Measurements from ENCODE around the gene USP36. TPM values are rescaled to one million over a fixed set of nuclear protein-coding genes. Genes with fewer than 3 reads are reported as not detected.

The USP36 gene
- polyA plus RNA-seq, 1 donor (not counting 4 experiments of a cell fraction or from before 2014, with no cell fraction given): 25.2 TPM

DNA sequence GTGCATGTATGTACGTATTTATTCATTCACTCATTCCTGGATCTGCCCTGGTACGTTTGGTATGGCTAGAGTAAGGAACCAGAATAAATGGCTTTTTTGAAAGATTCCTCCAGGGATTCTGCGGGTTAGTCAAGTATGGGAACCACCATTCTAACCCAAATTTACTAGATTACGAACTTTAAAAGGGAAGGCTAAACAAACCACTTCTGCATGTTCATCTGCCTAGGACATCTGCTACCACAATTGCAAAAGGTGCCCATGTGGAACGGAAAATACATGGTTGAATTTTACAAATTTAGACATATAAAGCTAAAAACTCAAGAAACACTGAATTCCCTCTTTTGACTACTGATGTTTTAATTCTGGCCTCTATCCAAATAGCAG, 80.7 kb downstream of the USP36 start:
- TF ChIP-seq EZH2 (IDR thresholded peaks at IDR 0.05; ENCODE audit: low read length): no peak
- TF ChIP-seq, protein P1, sequence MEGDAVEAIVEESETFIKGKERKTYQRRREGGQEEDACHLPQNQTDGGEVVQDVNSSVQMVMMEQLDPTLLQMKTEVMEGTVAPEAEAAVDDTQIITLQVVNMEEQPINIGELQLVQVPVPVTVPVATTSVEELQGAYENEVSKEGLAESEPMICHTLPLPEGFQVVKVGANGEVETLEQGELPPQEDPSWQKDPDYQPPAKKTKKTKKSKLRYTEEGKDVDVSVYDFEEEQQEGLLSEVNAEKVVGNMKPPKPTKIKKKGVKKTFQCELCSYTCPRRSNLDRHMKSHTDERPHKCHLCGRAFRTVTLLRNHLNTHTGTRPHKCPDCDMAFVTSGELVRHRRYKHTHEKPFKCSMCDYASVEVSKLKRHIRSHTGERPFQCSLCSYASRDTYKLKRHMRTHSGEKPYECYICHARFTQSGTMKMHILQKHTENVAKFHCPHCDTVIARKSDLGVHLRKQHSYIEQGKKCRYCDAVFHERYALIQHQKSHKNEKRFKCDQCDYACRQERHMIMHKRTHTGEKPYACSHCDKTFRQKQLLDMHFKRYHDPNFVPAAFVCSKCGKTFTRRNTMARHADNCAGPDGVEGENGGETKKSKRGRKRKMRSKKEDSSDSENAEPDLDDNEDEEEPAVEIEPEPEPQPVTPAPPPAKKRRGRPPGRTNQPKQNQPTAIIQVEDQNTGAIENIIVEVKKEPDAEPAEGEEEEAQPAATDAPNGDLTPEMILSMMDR (optimal IDR thresholded peaks at IDR 0.05 in 1 of 3, IDR thresholded peaks at IDR 0.05 in 1 of 3, conservative IDR thresholded peaks at IDR 0.05 in 1 of 3; ENCODE audit: extremely low read depth in 1 of 3, insufficient read depth in 2 of 3, low read length in 3 of 3): no peak
- Histone ChIP-seq H3K9me3 (ENCODE audit: control insufficient read depth, low read depth, low read length) (no peaks in the 10 kb centered on the region), H3K4me1 (ENCODE audit: control insufficient read depth, extremely low read depth, insufficient read depth, low read length) (no peaks in the 10 kb centered on the region), H4K20me1 (ENCODE audit: control insufficient read depth, extremely low read depth, insufficient read depth, low read length) (peaks cover 4% of the 10 kb centered on the region), H3K9ac (ENCODE audit: control insufficient read depth, extremely low read depth, insufficient read depth, low read length) (no peak overlapping the region), H3K36me3 (ENCODE audit: control insufficient read depth in 2 of 2, extremely low read depth in 1 of 2, insufficient read depth in 2 of 2, low read length in 2 of 2) (no peaks in the 10 kb centered on the region), H3K27me3 (ENCODE audit: control insufficient read depth, extremely low read depth, insufficient read depth, low read length) (no peaks in the 10 kb centered on the region), H3K79me2 (ENCODE audit: control insufficient read depth, insufficient read depth, low read length) (peaks cover 67% of the 10 kb centered on the region), H3K4me3 (ENCODE audit: control insufficient read depth in 2 of 3, extremely low read depth in 1 of 3, insufficient read depth in 2 of 3, low read depth in 1 of 3, low read length in 3 of 3) (no peak overlapping the region), H3K4me2 (ENCODE audit: control insufficient read depth, extremely low read depth, insufficient read depth, low read depth, low read length) (no peak overlapping the region), H2AFZ (ENCODE audit: control insufficient read depth, low read length) (no peak overlapping the region), H3K27ac (ENCODE audit: control insufficient read depth, insufficient read depth, low read length) (no peak overlapping the region), H3K9me1 (ENCODE audit: control insufficient read depth, extremely low read depth, insufficient read depth, low read length) (no peaks in the 10 kb centered on the region)
- no peak for DNase-seq (ENCODE audit: low read depth, low spot score)
- dilution Hi-C loops (cut with MboI; ENCODE audit: extremely low pct_ligation_motif_present, low sequenced_read_pairs): no loop called here
- FAIRE-seq: no peak

DNA sequence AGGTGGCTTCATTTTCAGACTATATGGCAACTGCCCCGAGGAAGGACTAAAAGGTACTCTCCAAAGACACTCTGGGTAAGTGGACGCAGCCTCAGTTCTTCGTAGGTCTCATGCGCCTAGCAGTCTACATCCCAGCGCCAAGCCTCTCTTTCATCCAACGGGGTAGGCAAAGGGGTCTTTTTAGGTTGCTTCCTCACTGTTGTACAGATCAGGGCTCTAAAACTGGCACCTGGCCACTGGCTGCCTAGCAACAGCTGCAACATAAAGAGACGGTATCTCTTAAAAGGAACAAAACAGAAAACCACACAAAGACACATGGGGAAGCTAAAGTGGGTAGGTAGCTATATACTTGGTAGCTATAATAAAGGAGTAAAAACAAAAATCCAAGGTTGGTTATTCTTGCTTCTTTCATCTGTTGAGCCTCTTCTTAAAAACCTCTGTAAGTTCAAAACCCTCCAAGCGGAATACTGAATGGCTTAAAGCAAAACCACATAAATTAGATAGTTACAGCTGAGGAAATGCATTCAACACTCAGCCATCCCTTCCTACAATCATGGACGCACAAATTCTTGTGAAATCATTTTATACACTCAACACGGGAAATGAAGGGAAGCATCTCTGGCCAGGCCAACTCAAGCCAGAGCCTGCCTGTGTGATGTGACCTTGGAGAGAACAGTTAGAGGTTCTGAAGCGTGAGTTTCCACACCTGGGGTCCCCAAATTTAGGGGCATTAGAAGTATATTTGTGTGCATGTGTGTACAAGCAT, 81.2 kb downstream of the USP36 start:
- Histone ChIP-seq H3K4me3 (ENCODE audit: control insufficient read depth in 2 of 3, extremely low read depth in 1 of 3, insufficient read depth in 2 of 3, low read depth in 1 of 3, low read length in 3 of 3) (no peak overlapping the region), H3K36me3 (ENCODE audit: control insufficient read depth in 2 of 2, extremely low read depth in 1 of 2, insufficient read depth in 2 of 2, low read length in 2 of 2) (no peaks in the 10 kb centered on the region), H4K20me1 (ENCODE audit: control insufficient read depth, extremely low read depth, insufficient read depth, low read length) (no peaks in the 10 kb centered on the region), H3K9me1 (ENCODE audit: control insufficient read depth, extremely low read depth, insufficient read depth, low read length) (no peaks in the 10 kb centered on the region), H3K27me3 (ENCODE audit: control insufficient read depth, extremely low read depth, insufficient read depth, low read length) (no peaks in the 10 kb centered on the region), H3K4me2 (ENCODE audit: control insufficient read depth, extremely low read depth, insufficient read depth, low read depth, low read length) (no peak overlapping the region), H3K79me2 (ENCODE audit: control insufficient read depth, insufficient read depth, low read length) (peaks cover 63% of the 10 kb centered on the region), H3K4me1 (ENCODE audit: control insufficient read depth, extremely low read depth, insufficient read depth, low read length) (no peaks in the 10 kb centered on the region), H3K9me3 (ENCODE audit: control insufficient read depth, low read depth, low read length) (no peaks in the 10 kb centered on the region), H3K27ac (ENCODE audit: control insufficient read depth, insufficient read depth, low read length) (no peak overlapping the region), H3K9ac (ENCODE audit: control insufficient read depth, extremely low read depth, insufficient read depth, low read length) (no peak overlapping the region), H2AFZ (ENCODE audit: control insufficient read depth, low read length) (no peak overlapping the region)
- DNase-seq (ENCODE audit: low read depth, low spot score): no peak
- no peak for FAIRE-seq
- TF ChIP-seq, protein P1 (optimal IDR thresholded peaks at IDR 0.05 in 1 of 3, IDR thresholded peaks at IDR 0.05 in 1 of 3, conservative IDR thresholded peaks at IDR 0.05 in 1 of 3; ENCODE audit: extremely low read depth in 1 of 3, insufficient read depth in 2 of 3, low read length in 3 of 3): no peak
- TF ChIP-seq EZH2 (IDR thresholded peaks at IDR 0.05; ENCODE audit: low read length): no peak
- dilution Hi-C loops (cut with MboI; ENCODE audit: extremely low pct_ligation_motif_present, low sequenced_read_pairs): no loop called here
